ENCODE data around the gene RHPN2. TPM values are rescaled to one million over a fixed set of nuclear protein-coding genes. Genes with fewer than 3 reads are reported as not detected.

RHPN2 gene
- total and polyA plus RNA-seq, 2 of the 13 experiments (the other 11 are each of a cell fraction or from before 2014, with no cell fraction given): 20.3 to 48.0 TPM

DNA sequence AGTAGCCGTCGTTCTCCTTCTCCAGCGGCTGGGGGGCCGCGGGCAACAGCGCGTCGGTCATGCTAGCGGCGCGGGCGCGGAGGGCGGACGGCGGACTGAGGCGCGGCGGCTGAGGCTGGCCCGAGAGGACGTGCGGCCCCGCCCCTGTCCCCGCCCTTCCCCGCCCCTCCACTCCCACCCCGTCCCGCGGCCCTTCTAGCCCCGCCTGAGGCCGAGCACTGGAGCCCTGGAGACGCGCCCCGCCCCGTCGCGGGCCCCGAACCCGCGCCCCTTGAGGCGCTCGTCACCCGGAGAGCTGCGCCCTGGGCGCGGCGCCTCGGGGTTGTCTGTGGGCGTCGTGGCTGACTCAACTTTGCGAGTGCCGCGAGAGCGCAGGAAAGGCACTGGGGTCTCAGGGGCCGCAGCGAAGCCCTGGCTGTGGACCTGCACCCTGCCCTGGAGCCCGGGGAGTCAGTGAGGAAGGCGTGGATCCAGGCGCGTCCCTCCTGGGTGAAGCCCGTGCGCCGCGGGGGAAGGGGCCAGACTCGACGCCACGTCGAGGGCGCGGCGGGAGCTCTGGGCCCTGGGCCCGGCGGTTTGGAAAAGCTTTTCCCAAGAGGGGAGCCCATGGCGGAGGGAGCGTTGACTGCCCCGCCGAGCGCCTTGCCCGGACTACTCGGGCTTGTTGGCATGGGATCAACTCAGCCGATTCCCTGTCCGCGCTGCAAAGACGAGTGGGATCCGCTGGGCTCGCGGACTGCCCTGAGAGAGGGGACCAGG lies at the start of gene RHPN2 (continued):
- TF ChIP-seq ZHX2 (IDR thresholded peaks at IDR 0.05; ENCODE audit: low read depth) (no peak), ZHX2 (CRISPR knock-in tag; IDR thresholded peaks at IDR 0.05; ENCODE audit: borderline replicate concordance) (no peak), ZNF101 (CRISPR knock-in tag; IDR thresholded peaks at IDR 0.05; ENCODE audit: borderline replicate concordance, low read depth) (no peak), ERF (CRISPR knock-in tag; IDR thresholded peaks at IDR 0.05) (no peak), IRX3 (CRISPR knock-in tag; IDR thresholded peaks at IDR 0.05; ENCODE audit: borderline replicate concordance, low read depth) (no peak), TGIF2 (CRISPR knock-in tag; IDR thresholded peaks at IDR 0.05) (no peak), CREB1 (IDR thresholded peaks at IDR 0.05) (no peak), CREB1 (CRISPR knock-in tag; IDR thresholded peaks at IDR 0.05) (no peak), IRF9 (CRISPR knock-in tag; IDR thresholded peaks at IDR 0.05; ENCODE audit: borderline replicate concordance) (no peak), ZMAT5 (CRISPR knock-in tag; IDR thresholded peaks at IDR 0.05; ENCODE audit: borderline replicate concordance, low read depth) (no peak), RBFOX2 (IDR thresholded peaks at IDR 0.05; ENCODE audit: low read depth, low read length) (peak; percentile 70; the same call in 1 of the 2 replicates), ZNF484 (CRISPR knock-in tag; IDR thresholded peaks at IDR 0.05; ENCODE audit: borderline replicate concordance, low read depth) (no peak), KDM2A (CRISPR knock-in tag; IDR thresholded peaks at IDR 0.05; ENCODE audit: borderline replicate concordance, low read depth) (no peak; the same call in 1 of the 2 replicates), ZNF549 (CRISPR knock-in tag; IDR thresholded peaks at IDR 0.05) (no peak), PAWR (CRISPR knock-in tag; IDR thresholded peaks at IDR 0.05; ENCODE audit: borderline replicate concordance) (no peak), ADNP (CRISPR knock-in tag; IDR thresholded peaks at IDR 0.05) (no peak; the same call in 1 of the 2 replicates), ZNF580 (CRISPR knock-in tag; IDR thresholded peaks at IDR 0.05; ENCODE audit: borderline replicate concordance, low read depth) (no peak), SMARCC2 (IDR thresholded peaks at IDR 0.05) (no peak), PBX3 (CRISPR knock-in tag; IDR thresholded peaks at IDR 0.05; ENCODE audit: borderline replicate concordance) (no peak), ZNF468 (CRISPR knock-in tag; IDR thresholded peaks at IDR 0.05) (no peak)
- TF ChIP-seq, protein P1, sequence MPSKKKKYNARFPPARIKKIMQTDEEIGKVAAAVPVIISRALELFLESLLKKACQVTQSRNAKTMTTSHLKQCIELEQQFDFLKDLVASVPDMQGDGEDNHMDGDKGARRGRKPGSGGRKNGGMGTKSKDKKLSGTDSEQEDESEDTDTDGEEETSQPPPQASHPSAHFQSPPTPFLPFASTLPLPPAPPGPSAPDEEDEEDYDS (CRISPR knock-in tag; IDR thresholded peaks at IDR 0.05): no peak

Data from HepG2 (cell line).